Endothelial cell of umbilical vein (primary cell): ENCODE measurements around the gene SH3GL3. TPM values are rescaled to one million over a fixed set of nuclear protein-coding genes. Genes with fewer than 3 reads are reported as not detected.

Source experiments
- BruUV-seq: library from RNA; stranded (reverse); fragments of 400-500 nt; replicated peaks from 2 replicates; lab custom pipeline; 2021; lab: Mats Ljungman, UMichigan
- CTCF ChIA-PET: fragments of 300-600, 350-600 bp; sonication (Branson Sonifier 250); formaldehyde crosslinking; loops from one replicate; lab custom pipeline; 2021; ENCODE audit warnings: antibody characterized with exemption, inconsistent platforms; lab: Charles Lee
- POLR2A ChIA-PET: fragments of 300-600, 350-600 bp; sonication (Branson Sonifier 250); formaldehyde crosslinking; loops from one replicate; lab custom pipeline; 2021; ENCODE audit warnings: antibody characterized with exemption, inconsistent platforms; lab: Charles Lee
- DNase-seq: peaks from one replicate; pipeline ENCODE4 v3.0.0-alpha.2; 2011; ENCODE audit warnings: low read depth, low spot score
- FAIRE-seq: peaks from 2 replicates; lab custom pipeline; 2011; peaks lifted over from hg19 to GRCh38; lab: Jason Lieb, UNC
- H2AFZ ChIP-seq: 2 replicates; pipeline ENCODE4 v1.6.0; 2012; ENCODE audit warnings: low read depth, low read length, control low read depth, inconsistent platforms
- H3K27ac ChIP-seq: 2 replicates; pipeline ENCODE4 v1.5.1; 2011; ENCODE audit warnings: low read depth, mild to moderate bottlenecking, control low read depth, low read length, moderate library complexity; ENCODE audit not compliant: insufficient read depth
- H3K27me3 ChIP-seq, 2 experiments: 2 replicates each; pipeline versions ENCODE4 v1.6.0 to v1.6.1; 2011; ENCODE audit warnings: low read length in 2 of 2, mixed read lengths in 1 of 2; ENCODE audit not compliant: control insufficient read depth in 2 of 2, insufficient read depth in 2 of 2
- H3K36me3 ChIP-seq, 2 experiments: 2 replicates in 1 of 2; 3 replicates in 1 of 2; pipeline ENCODE4 v1.5.1; 2011; ENCODE audit warnings: low read length in 2 of 2, mild to moderate bottlenecking in 1 of 2, moderate library complexity in 1 of 2; ENCODE audit not compliant: control insufficient read depth in 2 of 2, insufficient read depth in 2 of 2; ENCODE audit errors: extremely low read depth in 1 of 2
- H3K4me1 ChIP-seq: 3 replicates; pipeline ENCODE4 v1.5.1; 2011; ENCODE audit warnings: mild to moderate bottlenecking, low read length; ENCODE audit not compliant: control insufficient read depth, insufficient read depth; ENCODE audit errors: extremely low read depth
- H3K4me2 ChIP-seq: 2 replicates; pipeline ENCODE4 v1.6.1; 2011; ENCODE audit warnings: low read length, control low read depth, mixed read lengths; ENCODE audit not compliant: insufficient read depth
- H3K4me3 ChIP-seq, 3 experiments: fragments of 200-600 bp in 1 of 3; sonication (generic), shearing (Covaris generic) in 1 of 3; replicated peaks in 1 of 3; 2 replicates each; pipeline ENCODE4 v1.5.1; 2011 to 2016; ENCODE audit warnings: control low read depth in 3 of 3, low read length in 3 of 3, mild to moderate bottlenecking in 2 of 3, inconsistent platforms in 1 of 3, low read depth in 1 of 3, moderate library complexity in 1 of 3; ENCODE audit not compliant: insufficient read depth in 1 of 3
- H3K79me2 ChIP-seq: 2 replicates; pipeline ENCODE4 v1.6.0; 2012; ENCODE audit warnings: low read length, inconsistent platforms; ENCODE audit not compliant: control insufficient read depth, insufficient read depth
- H3K9ac ChIP-seq: replicated peaks from 2 replicates; pipeline ENCODE3; 2011; ENCODE audit warnings: low read length, control low read depth; ENCODE audit not compliant: insufficient read depth; ENCODE audit errors: extremely low read depth
- H3K9me1 ChIP-seq: replicated peaks from 3 replicates; pipeline ENCODE4 v1.6.0; 2011; ENCODE audit warnings: mild to moderate bottlenecking, low read length; ENCODE audit not compliant: control insufficient read depth, insufficient read depth; ENCODE audit errors: extremely low read depth
- H3K9me3 ChIP-seq: replicated peaks from 2 replicates; pipeline ENCODE4 v1.5.1; 2012; ENCODE audit warnings: low read length, inconsistent platforms; ENCODE audit not compliant: control insufficient read depth, insufficient read depth
- H4K20me1 ChIP-seq: replicated peaks from 2 replicates; pipeline ENCODE3; 2011; ENCODE audit warnings: mild to moderate bottlenecking, low read length; ENCODE audit not compliant: control insufficient read depth, insufficient read depth; ENCODE audit errors: extremely low read depth
- EZH2 ChIP-seq: IDR thresholded peaks from 2 replicates; pipeline ENCODE4 v1.6.1; 2012; ENCODE audit warnings: borderline replicate concordance, low read depth, mild to moderate bottlenecking, moderate library complexity, low read length, inconsistent platforms; ENCODE audit not compliant: severe bottlenecking
- FOS ChIP-seq: IDR thresholded peaks from 2 replicates; pipeline ENCODE4 v1.6.1; 2011; ENCODE audit warnings: mild to moderate bottlenecking, low read length, moderate library complexity, borderline replicate concordance; ENCODE audit not compliant: insufficient read depth
- GATA2 ChIP-seq: IDR thresholded peaks from 2 replicates; pipeline ENCODE4 v1.7.0; 2011; ENCODE audit warnings: low read depth, mild to moderate bottlenecking, moderate library complexity, mixed read lengths, low read length; ENCODE audit not compliant: insufficient read length, insufficient read depth
- JUN ChIP-seq: IDR thresholded peaks from 2 replicates; pipeline ENCODE4 v1.6.1; 2011; ENCODE audit warnings: borderline replicate concordance, low read depth; ENCODE audit not compliant: insufficient read length, insufficient read depth
- MAX ChIP-seq: IDR thresholded peaks from 2 replicates; pipeline ENCODE4 v1.6.1; 2011; ENCODE audit not compliant: insufficient read depth, insufficient read length
- MYC ChIP-seq: IDR thresholded peaks from one replicate; pipeline ENCODE4 v1.6.1; 2011; ENCODE audit warnings: mild to moderate bottlenecking, low read depth, low read length
- POLR2A ChIP-seq: IDR thresholded peaks from 2 replicates; pipeline ENCODE4 v1.6.1; 2012; ENCODE audit warnings: low read depth, mild to moderate bottlenecking, control low read depth, low read length
- POLR2AphosphoS5 ChIP-seq: IDR thresholded peaks from 2 replicates; pipeline ENCODE4 v1.6.1; 2012; ENCODE audit warnings: low read depth, mild to moderate bottlenecking, control low read depth, low read length, moderate library complexity; ENCODE audit not compliant: insufficient read depth
- dilution Hi-C: fragments of 300-500 bp; cut with MboI; formaldehyde crosslinking; loops from one replicate; pipeline ENCODE4 v1.15.0; 2019; ENCODE audit warnings: low sequenced_read_pairs; ENCODE audit not compliant: extremely low pct_ligation_motif_present
- intact Hi-C: fragments of 100-400 bp; cut with micrococcal nuclease; formaldehyde crosslinking; loops from one replicate; pipeline ENCODE4 v1.10.0; 2022
- polyA plus RNA-seq, 4 experiments: library from polyadenylated mRNA; depleted of rRNA in 3 of 4; stranded (reverse) in 3 of 4; unstranded in 1 of 4; fragments of >200 nt; gene quantifications; 2 replicates each; pipeline versions ENCODE4 v1.2.1 to v1.2.3, GENCODE V29; 2011 to 2012; ENCODE audit warnings: missing spikeins in 1 of 4
- total RNA-seq: library from RNA; stranded (reverse); gene quantifications from 2 replicates; pipeline ENCODE4 v1.2.3, GENCODE V29; 2021
- TF ChIP-seq, protein P1 (sequence below), 2 donors: IDR thresholded peaks; 1 replicate in 1 of 2; 2 replicates in 1 of 2; pipeline ENCODE4 v1.5.1; 2011; ENCODE audit warnings: low read length in 2 of 2, mild to moderate bottlenecking in 2 of 2, moderate library complexity in 2 of 2, control low read depth in 1 of 2, inconsistent platforms in 1 of 2, low read depth in 1 of 2; ENCODE audit not compliant: insufficient read depth in 1 of 2; ENCODE audit errors: extremely low read depth in 1 of 2

Gene SH3GL3
- total and polyA plus RNA-seq, 2 donors (not counting 3 experiments of a cell fraction or from before 2014, with no cell fraction given), result not detected

DNA sequence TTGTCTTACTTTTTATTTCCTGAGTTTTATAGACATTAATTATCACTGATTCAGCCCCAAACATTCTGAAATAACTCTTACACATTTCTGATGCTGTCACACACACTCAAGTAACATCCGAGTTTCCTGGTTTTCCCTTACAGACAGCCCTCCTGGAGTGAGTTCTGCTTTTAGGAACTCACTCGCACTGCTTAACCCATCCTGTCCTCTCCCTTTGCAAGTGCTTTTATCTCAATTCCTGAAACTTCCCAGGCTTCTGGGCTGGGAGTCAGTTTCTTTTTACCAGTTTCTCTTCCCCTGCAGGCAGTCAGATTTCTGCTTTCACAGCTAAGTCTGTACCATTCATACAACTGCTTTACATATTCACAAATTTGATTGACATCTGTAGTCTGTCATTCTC lies 15.6 kb upstream of the SH3GL3 start:
- ChIA-PET POLR2A (no interaction called here), CTCF (interaction anchor here (13.7 kb wide), 1 partner anchor 183 kb away, joined by 436 read pairs; no protein-coding TSS in a partner anchor)
- H3K9ac ChIP-seq, result no peak overlapping the region
- H3K4me3 ChIP-seq, result no peak overlapping the region
- H3K9me3 ChIP-seq, result no peaks in the 10 kb centered on the region
- FAIRE-seq (no peak), DNase-seq (no peak)
- intact Hi-C loops (no loop called here), dilution Hi-C loops (no loop called here)
- no TSS peak for BruUV-seq
- H3K36me3 ChIP-seq, result no peaks in the 10 kb centered on the region
- no peaks in the 10 kb centered on the region for H3K9me1 ChIP-seq
- no peak overlapping the region for H2AFZ ChIP-seq
- H3K79me2 ChIP-seq, result no peaks in the 10 kb centered on the region
- no peaks in the 10 kb centered on the region for H4K20me1 ChIP-seq
- no peak overlapping the region for H3K27ac ChIP-seq
- peaks cover 0 to 2% of the 10 kb centered on the region in 2 experiments for H3K27me3 ChIP-seq
- no peaks in the 10 kb centered on the region for H3K4me1 ChIP-seq
- TF ChIP-seq POLR2A, result no peak
- no peak for TF ChIP-seq MAX
- TF ChIP-seq POLR2AphosphoS5, result no peak
- no peak for TF ChIP-seq GATA2
- no peak for TF ChIP-seq JUN
- no peak for TF ChIP-seq FOS
- TF ChIP-seq MYC, result no peak
- TF ChIP-seq EZH2, result no peak
- TF ChIP-seq, protein P1, sequence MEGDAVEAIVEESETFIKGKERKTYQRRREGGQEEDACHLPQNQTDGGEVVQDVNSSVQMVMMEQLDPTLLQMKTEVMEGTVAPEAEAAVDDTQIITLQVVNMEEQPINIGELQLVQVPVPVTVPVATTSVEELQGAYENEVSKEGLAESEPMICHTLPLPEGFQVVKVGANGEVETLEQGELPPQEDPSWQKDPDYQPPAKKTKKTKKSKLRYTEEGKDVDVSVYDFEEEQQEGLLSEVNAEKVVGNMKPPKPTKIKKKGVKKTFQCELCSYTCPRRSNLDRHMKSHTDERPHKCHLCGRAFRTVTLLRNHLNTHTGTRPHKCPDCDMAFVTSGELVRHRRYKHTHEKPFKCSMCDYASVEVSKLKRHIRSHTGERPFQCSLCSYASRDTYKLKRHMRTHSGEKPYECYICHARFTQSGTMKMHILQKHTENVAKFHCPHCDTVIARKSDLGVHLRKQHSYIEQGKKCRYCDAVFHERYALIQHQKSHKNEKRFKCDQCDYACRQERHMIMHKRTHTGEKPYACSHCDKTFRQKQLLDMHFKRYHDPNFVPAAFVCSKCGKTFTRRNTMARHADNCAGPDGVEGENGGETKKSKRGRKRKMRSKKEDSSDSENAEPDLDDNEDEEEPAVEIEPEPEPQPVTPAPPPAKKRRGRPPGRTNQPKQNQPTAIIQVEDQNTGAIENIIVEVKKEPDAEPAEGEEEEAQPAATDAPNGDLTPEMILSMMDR (IDR thresholded peaks at IDR 0.05; ENCODE audit: extremely low read depth in 1 of 2, insufficient read depth in 1 of 2, low read depth in 1 of 2, low read length in 2 of 2), result no peak
- H3K4me2 ChIP-seq, result no peak overlapping the region
